Transverse colon (tissue), 3 donors: ENCODE measurements around the gene SIPA1L3.

Source experiments
- CTCF ChIP-seq, 5 experiments: fragments of 200-600 bp in 3 of 5; fragments of 450-650 bp in 2 of 5; sonication (generic) in 3 of 5; IDR thresholded peaks; 1 replicate in 2 of 5; 2 replicates in 3 of 5; pipeline ENCODE4 v1.5.1; 2016 to 2017; ENCODE audit warnings: antibody characterized with exemption in 5 of 5, inconsistent platforms in 3 of 5, mild to moderate bottlenecking in 2 of 5, moderate library complexity in 1 of 5
- EP300 ChIP-seq: sonication (generic); formaldehyde crosslinking; IDR thresholded peaks from one replicate; pipeline ENCODE4 v1.6.1; 2017; ENCODE audit warnings: antibody characterized with exemption, low read depth
- POLR2A ChIP-seq: fragments of 450-650 bp; IDR thresholded peaks from one replicate; pipeline ENCODE4 v1.6.1; 2016; ENCODE audit warnings: antibody characterized with exemption, mild to moderate bottlenecking, moderate library complexity

- TF ChIP-seq CTCF (IDR thresholded peaks at IDR 0.05) (no peak), EP300 (no peak), POLR2A (no peak)
Measured at GRCh38 chr19:38183251-38183897, 276.4 kb downstream of the SIPA1L3 start.
